Neuronal stem cell (in vitro differentiated cells): ENCODE data around the gene CACNB2.

ENCODE experiments used
- DNase-seq: peaks from one replicate; pipeline ENCODE4 v3.0.0-alpha.2; 2013; ENCODE audit warnings: low spot score
- H2AFZ ChIP-seq: one replicate; pipeline ENCODE4 v1.6.1; 2013; ENCODE audit warnings: mild to moderate bottlenecking, low read length, inconsistent platforms
- H2AK5ac ChIP-seq: 2 replicates; pipeline ENCODE4 v1.6.1; 2013; ENCODE audit warnings: low read depth, mild to moderate bottlenecking, inconsistent platforms, low read length, moderate library complexity, mixed read lengths
- H2BK120ac ChIP-seq: 2 replicates; pipeline ENCODE4 v1.6.1; 2013; ENCODE audit warnings: low read depth, mild to moderate bottlenecking, inconsistent platforms, low read length, moderate library complexity, mixed read lengths
- H2BK12ac ChIP-seq: one replicate; pipeline ENCODE4 v1.6.1; 2013; ENCODE audit warnings: low read length, inconsistent platforms
- H2BK15ac ChIP-seq: 2 replicates; pipeline ENCODE4 v1.6.1; 2013; ENCODE audit warnings: mild to moderate bottlenecking, low read length, inconsistent platforms, mixed read lengths
- H2BK5ac ChIP-seq: one replicate; pipeline ENCODE4 v1.6.1; 2013; ENCODE audit warnings: inconsistent platforms, mild to moderate bottlenecking, low read length, moderate library complexity
- H3K14ac ChIP-seq: one replicate; pipeline ENCODE4 v1.6.1; 2013; ENCODE audit warnings: low read length, inconsistent platforms
- H3K18ac ChIP-seq: 2 replicates; pipeline ENCODE4 v1.6.1; 2013; ENCODE audit warnings: low read length, inconsistent platforms
- H3K23ac ChIP-seq: 2 replicates; pipeline ENCODE4 v1.6.1; 2013; ENCODE audit warnings: low read depth, mild to moderate bottlenecking, mixed read lengths, low read length, inconsistent platforms; ENCODE audit not compliant: poor library complexity
- H3K27ac ChIP-seq: replicated peaks from 3 replicates; pipeline ENCODE4 v1.5.1; 2013; ENCODE audit warnings: low read length, inconsistent platforms
- H3K27me3 ChIP-seq, 3 experiments: 2 replicates each; pipeline ENCODE4 v1.6.1; 2013; ENCODE audit warnings: low read length in 3 of 3, mild to moderate bottlenecking in 2 of 3, inconsistent platforms in 1 of 3, low read depth in 1 of 3, mixed read lengths in 1 of 3, moderate library complexity in 1 of 3; ENCODE audit not compliant: control insufficient read depth in 3 of 3, insufficient read depth in 3 of 3
- H3K36me3 ChIP-seq, 2 donors: replicated peaks in 1 of 2; 2 replicates each; pipeline ENCODE4 v1.6.1; 2013; ENCODE audit warnings: low read length in 2 of 2; ENCODE audit not compliant: control insufficient read depth in 2 of 2, insufficient read depth in 2 of 2
- H3K4ac ChIP-seq: 2 replicates; pipeline ENCODE4 v1.6.1; 2013; ENCODE audit warnings: inconsistent platforms, mild to moderate bottlenecking, low read length, moderate library complexity
- H3K4me1 ChIP-seq, 2 donors: 1 replicate in 1 of 2; 2 replicates in 1 of 2; pipeline ENCODE4 v1.6.1; 2013; ENCODE audit warnings: low read length in 2 of 2, low read depth in 1 of 2; ENCODE audit not compliant: control insufficient read depth in 2 of 2, insufficient read depth in 1 of 2
- H3K4me2 ChIP-seq: one replicate; pipeline ENCODE4 v1.6.1; 2013; ENCODE audit warnings: mild to moderate bottlenecking, low read length, inconsistent platforms; ENCODE audit not compliant: insufficient read depth, poor library complexity, severe bottlenecking
- H3K4me3 ChIP-seq, 2 donors: 2 replicates each; pipeline ENCODE4 v1.5.1; 2013; ENCODE audit warnings: low read length in 2 of 2, mild to moderate bottlenecking in 2 of 2, inconsistent platforms in 1 of 2, moderate library complexity in 1 of 2
- H3K79me1 ChIP-seq: one replicate; pipeline ENCODE4 v1.6.1; 2013; ENCODE audit warnings: low read depth, mild to moderate bottlenecking, inconsistent platforms, low read length, moderate library complexity
- H3K9ac ChIP-seq: one replicate; pipeline ENCODE4 v1.6.1; 2013; ENCODE audit warnings: mild to moderate bottlenecking, low read depth, low read length, inconsistent platforms; ENCODE audit not compliant: poor library complexity
- H3K9me3 ChIP-seq, 2 donors: replicated peaks in 1 of 2; 2 replicates each; pipeline versions ENCODE3 to v1.6.1; 2013; ENCODE audit warnings: low read length in 2 of 2, mild to moderate bottlenecking in 2 of 2, inconsistent platforms in 1 of 2, low read depth in 1 of 2, mixed read lengths in 1 of 2, moderate library complexity in 1 of 2; ENCODE audit not compliant: control insufficient read depth in 2 of 2, insufficient read depth in 1 of 2
- H4K8ac ChIP-seq: one replicate; pipeline ENCODE4 v1.6.1; 2013; ENCODE audit warnings: low read depth, mild to moderate bottlenecking, inconsistent platforms, low read length, moderate library complexity
- H4K91ac ChIP-seq: one replicate; pipeline ENCODE4 v1.6.1; 2013; ENCODE audit warnings: low read length, low read depth, mild to moderate bottlenecking, inconsistent platforms; ENCODE audit not compliant: poor library complexity
- WGBS, 2 donors: extraction: QIAGEN DNeasy Blood & Tissue Kit; methylation state at CpG; one replicate each; pipeline ENCODE4 v1.1.7; 2013; ENCODE audit warnings: missing lambda C conversion rate in 2 of 2, mixed read lengths in 1 of 2; ENCODE audit not compliant: insufficient read length in 2 of 2, insufficient replicate concordance in 1 of 2; ENCODE audit errors: extremely low coverage in 2 of 2; 5-methylcytosine and 5-hydroxymethylcytosine counted together

CACNB2 gene

GRCh38 chr10:18164093-18164492, 23.9 kb downstream of the CACNB2 start:
- H2BK12ac ChIP-seq, result no peak overlapping the region
- peaks cover 0 to under 1% of the 10 kb centered on the region in 2 donors for H3K4me1 ChIP-seq
- no peak overlapping the region for H3K9ac ChIP-seq
- no peaks in the 10 kb centered on the region for H3K27me3 ChIP-seq
- H3K23ac ChIP-seq, result no peak overlapping the region
- no peak for DNase-seq
- H3K4me2 ChIP-seq, result no peak overlapping the region
- no peak overlapping the region for H3K18ac ChIP-seq
- no peak overlapping the region for H4K8ac ChIP-seq
- H2BK15ac ChIP-seq, result no peak overlapping the region
- no peak overlapping the region for H2AK5ac ChIP-seq
- no peak overlapping the region for H3K27ac ChIP-seq
- no peaks in the 10 kb centered on the region for H3K9me3 ChIP-seq
- no peaks in the 10 kb centered on the region for H3K36me3 ChIP-seq
- H2BK5ac ChIP-seq, result no peak overlapping the region
- no peak overlapping the region for H3K4ac ChIP-seq
- H3K79me1 ChIP-seq, result no peaks in the 10 kb centered on the region
- no peak overlapping the region for H3K14ac ChIP-seq
- H4K91ac ChIP-seq, result no peak overlapping the region
- whole genome bisulfite sequencing, 2 donors, result no CpG with 5 or more reads among the region's 4 CpGs
- no peak overlapping the region for H3K4me3 ChIP-seq
- H2AFZ ChIP-seq, result no peak overlapping the region
- no peak overlapping the region for H2BK120ac ChIP-seq

DNA sequence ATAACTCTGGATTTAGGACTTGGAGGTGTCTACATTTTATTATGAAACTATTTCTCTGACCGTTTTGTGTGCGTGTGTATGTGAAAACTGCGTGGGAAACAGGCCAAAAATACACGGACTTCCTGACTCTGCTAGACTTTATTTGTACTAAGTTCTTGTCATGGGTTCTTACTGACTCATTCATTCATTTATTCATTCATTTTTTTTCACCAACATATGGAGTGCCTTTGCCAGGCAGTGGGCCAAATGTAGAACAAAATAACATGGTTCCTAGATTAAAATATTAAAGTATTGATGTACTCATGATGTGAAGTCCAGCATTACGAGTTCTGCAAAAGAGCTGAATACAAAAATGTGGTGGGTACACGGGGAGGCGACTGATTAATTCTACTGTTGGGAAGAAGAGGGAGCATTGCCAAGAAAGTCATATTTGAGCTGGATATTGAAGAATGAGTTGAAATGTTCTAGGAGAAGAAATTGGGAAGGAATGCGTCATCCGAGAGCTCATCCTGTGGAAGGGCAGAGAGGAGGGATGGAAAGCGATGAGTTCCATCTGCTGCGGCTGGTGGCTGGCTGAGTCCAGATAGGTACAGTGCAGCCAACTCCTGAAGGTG, 24.6 kb downstream of the CACNB2 start:
- Histone ChIP-seq H2AK5ac (no peak overlapping the region), H2BK12ac (no peak overlapping the region), H2BK120ac (no peak overlapping the region), H3K36me3 (no peaks in the 10 kb centered on the region), H3K4me1 (no peaks in the 10 kb centered on the region), H3K9ac (no peak overlapping the region), H3K4ac (no peak overlapping the region), H3K79me1 (no peaks in the 10 kb centered on the region), H3K4me3 (no peak overlapping the region), H3K4me2 (no peak overlapping the region), H3K27ac (no peak overlapping the region), H4K8ac (no peak overlapping the region), H3K9me3 (no peaks in the 10 kb centered on the region), H2BK15ac (no peak overlapping the region), H3K23ac (no peak overlapping the region), H2AFZ (no peak overlapping the region), H4K91ac (no peak overlapping the region), H2BK5ac (no peak overlapping the region), H3K18ac (no peak overlapping the region), H3K27me3 (no peaks in the 10 kb centered on the region), H3K14ac (no peak overlapping the region)
- no CpG with 5 or more reads among the region's 11 CpGs for WGBS, 2 donors
- no peak for DNase-seq

GRCh38 chr10:18178854-18179483, 38.7 kb downstream of the CACNB2 start:
- Histone ChIP-seq H3K36me3 (no peaks in the 10 kb centered on the region), H2BK15ac (no peak overlapping the region), H3K79me1 (no peaks in the 10 kb centered on the region), H3K4me3 (no peak overlapping the region), H3K27ac (no peak overlapping the region), H3K18ac (no peak overlapping the region), H3K23ac (no peak overlapping the region), H3K4me2 (no peak overlapping the region), H3K4ac (no peak overlapping the region), H3K14ac (no peak overlapping the region), H2BK120ac (no peak overlapping the region), H4K91ac (no peak overlapping the region), H3K9ac (no peak overlapping the region), H2AK5ac (no peak overlapping the region), H3K27me3 (no peaks in the 10 kb centered on the region), H4K8ac (no peak overlapping the region), H2AFZ (no peak overlapping the region), H3K9me3 (no peaks in the 10 kb centered on the region), H3K4me1 (peaks cover 0 to 6% of the 10 kb centered on the region in 2 donors), H2BK12ac (no peak overlapping the region), H2BK5ac (no peak overlapping the region)
- DNase-seq, result no peak
- WGBS, 2 donors, result no CpG with 5 or more reads among the region's 3 CpGs

DNA sequence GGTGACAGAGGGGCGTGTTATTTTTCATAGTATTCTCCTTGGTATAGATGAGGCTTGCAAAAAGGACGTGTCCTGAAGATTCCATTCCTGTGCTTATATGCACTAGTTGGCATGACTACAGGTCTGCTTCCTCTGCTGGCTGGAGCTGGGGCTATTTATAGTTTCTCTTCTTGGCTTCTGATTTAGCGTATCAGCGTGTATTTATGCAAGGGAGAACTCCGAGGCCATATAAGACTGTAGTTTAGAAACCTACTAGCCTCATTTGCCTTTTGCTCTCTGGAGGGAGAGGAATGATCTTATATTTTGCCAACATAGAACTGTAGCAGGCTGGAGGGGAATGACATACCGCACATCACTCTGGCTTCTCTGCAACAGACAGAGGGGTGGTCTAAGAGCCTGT, 39.7 kb downstream of the CACNB2 start:
- Histone ChIP-seq H3K18ac (no peak overlapping the region), H3K14ac (no peak overlapping the region), H4K91ac (no peak overlapping the region), H2BK5ac (no peak overlapping the region), H2AK5ac (no peak overlapping the region), H4K8ac (no peak overlapping the region), H3K23ac (no peak overlapping the region), H3K4me2 (no peak overlapping the region), H3K27me3 (no peaks in the 10 kb centered on the region), H3K36me3 (no peaks in the 10 kb centered on the region), H2BK120ac (no peak overlapping the region), H2AFZ (peak overlapping the region; percentile 69), H2BK12ac (no peak overlapping the region), H3K9me3 (no peaks in the 10 kb centered on the region), H3K4ac (no peak overlapping the region), H3K4me1 (peaks cover 0 to 6% of the 10 kb centered on the region in 2 donors), H3K4me3 (no peak overlapping the region), H2BK15ac (no peak overlapping the region), H3K79me1 (no peaks in the 10 kb centered on the region), H3K27ac (no peak overlapping the region), H3K9ac (no peak overlapping the region)
- DNase-seq, result no peak
- no CpG with 5 or more reads among the region's 6 CpGs for WGBS, 2 donors
